Gastrocnemius medialis (tissue), 4 donors: ENCODE results near the gene ARID1B.

Source experiments
- CTCF ChIP-seq, 5 experiments: fragments of 450-650 bp in 3 of 5; fragments of 200-600 bp in 2 of 5; sonication (generic) in 2 of 5; IDR thresholded peaks in 4 of 5; conservative IDR thresholded peaks in 1 of 5; 1 replicate in 4 of 5; 2 replicates in 1 of 5; pipeline ENCODE4 v1.5.1; 2016 to 2019; ENCODE audit warnings: antibody characterized with exemption in 5 of 5, mild to moderate bottlenecking in 3 of 5, moderate library complexity in 3 of 5
- POLR2A ChIP-seq, 2 donors: fragments of 450-650 bp; IDR thresholded peaks; one replicate each; pipeline ENCODE4 v1.6.1; 2017; ENCODE audit warnings: antibody characterized with exemption in 2 of 2, mild to moderate bottlenecking in 2 of 2, moderate library complexity in 2 of 2

DNA sequence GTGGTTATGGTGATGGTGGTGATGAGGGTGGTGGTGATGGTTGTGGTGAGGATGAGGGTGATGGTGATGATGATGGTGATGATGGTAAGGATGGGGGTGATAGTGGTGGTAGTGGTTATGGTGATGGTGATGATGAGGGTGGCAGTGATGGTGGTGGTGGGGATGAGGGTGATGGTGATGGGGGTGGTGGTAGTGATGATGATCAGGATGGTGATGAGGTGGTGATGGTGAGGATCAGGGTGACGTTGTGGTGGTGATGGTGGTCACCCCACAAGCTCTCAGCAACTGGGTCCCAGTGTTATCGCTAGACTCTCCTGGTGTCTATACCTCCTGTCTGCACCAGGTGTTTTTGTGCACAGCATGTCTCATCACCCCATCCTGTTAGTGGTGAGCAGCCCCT is 461.2 kb downstream of the ARID1B start:
- no peak for TF ChIP-seq CTCF (IDR thresholded peaks at IDR 0.05 in 4 of 5, conservative IDR thresholded peaks at IDR 0.05 in 1 of 5)
- no peak for TF ChIP-seq POLR2A (IDR thresholded peaks at IDR 0.05)
